ENCODE measurements around the gene SNTG2. TPM values are rescaled to one million over a fixed set of nuclear protein-coding genes. Genes with fewer than 3 reads are reported as not detected.

SNTG2 gene
- total RNA-seq, 2 donors from 2014 or later = 0.72 to 1.0 TPM

DNA sequence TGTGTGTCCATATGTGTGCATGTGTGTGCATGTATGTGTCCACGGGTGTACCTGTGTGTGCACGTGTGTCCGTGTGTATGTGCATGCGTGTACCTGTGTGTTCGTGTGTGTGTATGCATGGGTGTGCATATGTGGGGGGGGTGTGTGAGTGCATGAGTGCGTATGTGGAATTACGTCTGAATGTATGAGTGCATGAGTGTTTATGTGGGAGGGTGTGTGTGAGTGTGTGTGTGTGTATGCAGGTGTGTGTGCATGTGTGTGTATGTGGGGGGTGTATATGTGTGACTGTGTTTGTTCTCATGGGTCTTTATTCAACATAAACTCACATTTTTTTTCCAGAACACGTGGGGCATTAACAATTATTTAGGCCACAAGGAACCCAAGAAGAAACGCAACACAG is 208.4 kb downstream of the SNTG2 start:
- no peak for TF ChIP-seq CTCF (IDR thresholded peaks at IDR 0.05)

GRCh38 chr2:1162246-1162645 is 211.6 kb downstream of the SNTG2 start:
- TF ChIP-seq CTCF (IDR thresholded peaks at IDR 0.05) = no peak
- Histone ChIP-seq H3K9ac (ENCODE audit: low read depth in 2 of 2, low read length in 2 of 2) (no peak overlapping the region), H3K36me3 (no peaks in the 10 kb centered on the region), H3K9me3 (no peaks in the 10 kb centered on the region), H3K4me3 (no peak overlapping the region), H3K27me3 (no peaks in the 10 kb centered on the region), H3K4me1 (no peaks in the 10 kb centered on the region), H3K27ac (no peak overlapping the region)
- intact Hi-C loops (cut with DNase I) = no loop called here
- no peak for DNase-seq

More for the DNA sequence above, 208.4 kb downstream of the SNTG2 start:
- intact Hi-C loops (cut with DNase I) = no loop called here
- no peaks in the 10 kb centered on the region for H3K4me1 ChIP-seq
- no peak overlapping the region for H3K27ac ChIP-seq
- no peaks in the 10 kb centered on the region for H3K36me3 ChIP-seq
- no peak overlapping the region for H3K9ac ChIP-seq (ENCODE audit: low read depth in 2 of 2, low read length in 2 of 2)
- H3K27me3 ChIP-seq = no peaks in the 10 kb centered on the region
- no peak overlapping the region for H3K4me3 ChIP-seq
- no peak for DNase-seq
- H3K9me3 ChIP-seq = no peaks in the 10 kb centered on the region

- intact Hi-C loops (cut with DNase I) = no loop called here
- Histone ChIP-seq H3K9ac (ENCODE audit: low read depth in 2 of 2, low read length in 2 of 2) (no peak overlapping the region), H3K4me1 (no peaks in the 10 kb centered on the region), H3K36me3 (no peaks in the 10 kb centered on the region), H3K27me3 (no peaks in the 10 kb centered on the region), H3K9me3 (no peaks in the 10 kb centered on the region), H3K4me3 (no peak overlapping the region), H3K27ac (no peak overlapping the region)
- DNase-seq = no peak
- no peak for TF ChIP-seq CTCF (IDR thresholded peaks at IDR 0.05)
Observed at GRCh38 chr2:1162768-1163584, 212.3 kb downstream of the SNTG2 start.

GRCh38 chr2:1166976-1167375 is 216.3 kb downstream of the SNTG2 start:
- H3K4me3 ChIP-seq = no peak overlapping the region
- no peak overlapping the region for H3K9ac ChIP-seq (ENCODE audit: low read depth in 2 of 2, low read length in 2 of 2)
- intact Hi-C loops (cut with DNase I) = no loop called here

DNA sequence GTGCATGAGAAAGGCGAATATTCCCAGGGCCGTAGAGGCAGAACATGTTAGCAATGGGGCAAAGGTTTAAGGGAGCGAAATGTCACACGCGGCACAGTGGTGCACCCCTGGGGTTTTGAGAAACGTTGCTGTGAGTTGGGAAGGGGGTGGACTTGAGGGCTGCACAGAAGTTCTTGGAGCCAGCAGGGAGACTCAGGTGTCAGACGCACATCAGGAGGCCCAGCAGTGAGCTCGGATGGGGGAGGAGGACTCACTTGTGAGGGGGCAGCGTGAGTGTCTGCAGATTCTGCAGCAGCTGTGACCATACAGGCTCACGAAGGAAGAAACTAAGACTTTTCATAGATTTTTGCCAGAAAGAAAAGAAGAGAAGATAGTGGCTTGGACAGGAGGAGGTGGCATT is 218.2 kb downstream of the SNTG2 start:
- no peak overlapping the region for H3K9ac ChIP-seq (ENCODE audit: low read depth in 2 of 2, low read length in 2 of 2)

More at GRCh38 chr2:1166976-1167375, 216.3 kb downstream of the SNTG2 start:
- no peak for TF ChIP-seq CTCF (IDR thresholded peaks at IDR 0.05)
- H3K9me3 ChIP-seq = no peaks in the 10 kb centered on the region
- no peaks in the 10 kb centered on the region for H3K36me3 ChIP-seq
- H3K27ac ChIP-seq = no peak overlapping the region
- DNase-seq = no peak
- H3K27me3 ChIP-seq = no peaks in the 10 kb centered on the region
- no peaks in the 10 kb centered on the region for H3K4me1 ChIP-seq

More for the DNA sequence above, 218.2 kb downstream of the SNTG2 start:
- intact Hi-C loops (cut with DNase I) = no loop called here
- Histone ChIP-seq H3K4me3 (no peak overlapping the region), H3K4me1 (no peaks in the 10 kb centered on the region), H3K27ac (no peak overlapping the region), H3K9me3 (no peaks in the 10 kb centered on the region), H3K36me3 (no peaks in the 10 kb centered on the region), H3K27me3 (no peaks in the 10 kb centered on the region)
- no peak for DNase-seq
- TF ChIP-seq CTCF (IDR thresholded peaks at IDR 0.05) = no peak
